Fibroblast of lung (primary cell): Measurements from ENCODE around the gene MAPKAP1. TPM values are rescaled to one million over a fixed set of nuclear protein-coding genes. Genes with fewer than 3 reads are reported as not detected.

ENCODE experiments used
- DNase-seq, 2 donors: peaks; one replicate each; pipeline versions ENCODE4 v3.0.0 to v3.0.0-alpha.2; 2010; ENCODE audit warnings: low read depth in 2 of 2
- H2AFZ ChIP-seq: 2 replicates; pipeline ENCODE4 v1.5.1; 2012; ENCODE audit warnings: low read length, control low read depth, inconsistent platforms
- H3K27ac ChIP-seq: 2 replicates; pipeline ENCODE4 v1.5.1; 2011; ENCODE audit warnings: low read length, control low read depth; ENCODE audit not compliant: insufficient read depth
- H3K27me3 ChIP-seq: 2 replicates; pipeline ENCODE4 v1.5.1; 2011; ENCODE audit warnings: mild to moderate bottlenecking, low read length; ENCODE audit not compliant: control insufficient read depth, insufficient read depth
- H3K36me3 ChIP-seq: 2 replicates; pipeline ENCODE4 v1.5.1; 2011; ENCODE audit warnings: low read length; ENCODE audit not compliant: control insufficient read depth, insufficient read depth
- H3K4me1 ChIP-seq: 2 replicates; pipeline ENCODE4 v1.5.1; 2011; ENCODE audit warnings: low read length; ENCODE audit not compliant: control insufficient read depth, insufficient read depth; ENCODE audit errors: extremely low read depth
- H3K4me2 ChIP-seq: 2 replicates; pipeline ENCODE4 v1.5.1; 2011; ENCODE audit warnings: low read length, control low read depth; ENCODE audit not compliant: insufficient read depth; ENCODE audit errors: extremely low read depth
- H3K4me3 ChIP-seq, 4 experiments: fragments of 200-600 bp in 1 of 4; sonication (generic) in 1 of 4; replicated peaks in 1 of 4; 2 replicates each; pipeline ENCODE4 v1.5.1; 2011 to 2016; ENCODE audit warnings: low read length in 4 of 4, low read depth in 3 of 4, mild to moderate bottlenecking in 3 of 4, control low read depth in 2 of 4, inconsistent platforms in 1 of 4, mixed read lengths in 1 of 4; ENCODE audit not compliant: insufficient read depth in 1 of 4; ENCODE audit errors: control extremely low read depth in 1 of 4
- H3K79me2 ChIP-seq: 2 replicates; pipeline ENCODE4 v1.5.1; 2012; ENCODE audit warnings: mild to moderate bottlenecking, low read length, inconsistent platforms; ENCODE audit not compliant: control insufficient read depth, insufficient read depth
- H3K9ac ChIP-seq: 2 replicates; pipeline ENCODE4 v1.5.1; 2011; ENCODE audit warnings: mild to moderate bottlenecking, low read length, control low read depth; ENCODE audit not compliant: insufficient read depth
- H3K9me3 ChIP-seq: 2 replicates; pipeline ENCODE4 v1.5.1; 2012; ENCODE audit warnings: low read depth, low read length; ENCODE audit not compliant: control insufficient read depth, insufficient read depth
- H4K20me1 ChIP-seq: 2 replicates; pipeline ENCODE4 v1.5.1; 2011; ENCODE audit warnings: low read length; ENCODE audit not compliant: control insufficient read depth, insufficient read depth; ENCODE audit errors: extremely low read depth
- CTCF ChIP-seq, 2 donors: IDR thresholded peaks in 1 of 2; conservative IDR thresholded peaks in 1 of 2; 1 replicate in 1 of 2; 2 replicates in 1 of 2; pipeline ENCODE4 v1.5.1; 2011 to 2012; ENCODE audit warnings: low read length in 2 of 2, control low read depth in 1 of 2, inconsistent platforms in 1 of 2, low read depth in 1 of 2, mild to moderate bottlenecking in 1 of 2
- EZH2 ChIP-seq: IDR thresholded peaks from 2 replicates; pipeline ENCODE4 v1.5.1; 2012; ENCODE audit warnings: low read length, control low read depth, mild to moderate bottlenecking; ENCODE audit errors: missing control alignments
- polyA plus RNA-seq, 2 donors: library from polyadenylated mRNA; depleted of rRNA in 1 of 2; stranded (reverse) in 1 of 2; unstranded in 1 of 2; fragments of >200 nt; gene quantifications; 2 replicates each; pipeline ENCODE4 v1.2.1, GENCODE V29; 2011 to 2012; ENCODE audit warnings: missing spikeins in 1 of 2
- total RNA-seq: library from RNA; depleted of rRNA; stranded (reverse); fragments of >200 nt; gene quantifications from 2 replicates; pipeline ENCODE4 v1.2.1, GENCODE V29; 2014

The MAPKAP1 gene
- total and polyA plus RNA-seq, 2 donors (not counting 1 experiment from before 2014, with no cell fraction given), result 63.7 to 127 TPM

- no peak overlapping the region for H2AFZ ChIP-seq
- H3K79me2 ChIP-seq, result peaks cover 25% of the 10 kb centered on the region
- DNase-seq, result no peak
- no peaks in the 10 kb centered on the region for H3K36me3 ChIP-seq
- H3K27ac ChIP-seq, result peak overlapping the region; percentile 56
- H3K9me3 ChIP-seq, result no peaks in the 10 kb centered on the region
- H4K20me1 ChIP-seq, result no peaks in the 10 kb centered on the region
- peak overlapping the region in 1 of 4 experiments; percentile 26 for H3K4me3 ChIP-seq
- no peak for TF ChIP-seq CTCF (conservative IDR thresholded peaks at IDR 0.05 in 1 of 2, IDR thresholded peaks at IDR 0.05 in 1 of 2; ENCODE audit: low read depth in 1 of 2, low read length in 2 of 2)
- TF ChIP-seq EZH2, result no peak
- H3K9ac ChIP-seq, result no peak overlapping the region
- H3K4me1 ChIP-seq, result peaks cover 12% of the 10 kb centered on the region
- peak overlapping the region; percentile 18 for H3K4me2 ChIP-seq
- no peaks in the 10 kb centered on the region for H3K27me3 ChIP-seq
Observed at GRCh38 chr9:125649826-125650225, 57.2 kb downstream of the MAPKAP1 start.

- Histone ChIP-seq H3K79me2 (peaks cover 24% of the 10 kb centered on the region), H3K9me3 (no peaks in the 10 kb centered on the region), H3K27me3 (no peaks in the 10 kb centered on the region), H2AFZ (no peak overlapping the region), H3K9ac (no peak overlapping the region), H3K36me3 (no peaks in the 10 kb centered on the region), H3K4me3 (no peak overlapping the region), H3K27ac (peak overlapping the region; percentile 56), H3K4me2 (peak overlapping the region; percentile 18), H3K4me1 (peaks cover 12% of the 10 kb centered on the region), H4K20me1 (no peaks in the 10 kb centered on the region)
- DNase-seq, result peak; percentile 47 to 92
- TF ChIP-seq CTCF (conservative IDR thresholded peaks at IDR 0.05 in 1 of 2, IDR thresholded peaks at IDR 0.05 in 1 of 2; ENCODE audit: low read depth in 1 of 2, low read length in 2 of 2) (no peak), EZH2 (no peak)
Observed at GRCh38 chr9:125649315-125649714, 57.7 kb downstream of the MAPKAP1 start.

GRCh38 chr9:125648294-125648693, 58.7 kb downstream of the MAPKAP1 start:
- TF ChIP-seq CTCF (conservative IDR thresholded peaks at IDR 0.05 in 1 of 2, IDR thresholded peaks at IDR 0.05 in 1 of 2; ENCODE audit: low read depth in 1 of 2, low read length in 2 of 2) (no peak), EZH2 (no peak)
- no peak overlapping the region for H3K4me2 ChIP-seq

More at GRCh38 chr9:125648294-125648693, 58.7 kb downstream of the MAPKAP1 start:
- peaks cover 12% of the 10 kb centered on the region for H3K4me1 ChIP-seq
- H4K20me1 ChIP-seq, result no peaks in the 10 kb centered on the region
- H3K9ac ChIP-seq, result no peak overlapping the region
- H3K9me3 ChIP-seq, result no peaks in the 10 kb centered on the region
- no peak overlapping the region for H2AFZ ChIP-seq
- H3K4me3 ChIP-seq, result no peak overlapping the region
- no peak for DNase-seq
- no peaks in the 10 kb centered on the region for H3K36me3 ChIP-seq
- no peaks in the 10 kb centered on the region for H3K27me3 ChIP-seq
- no peak overlapping the region for H3K27ac ChIP-seq
- peaks cover 16% of the 10 kb centered on the region for H3K79me2 ChIP-seq
